ENCODE data around the gene TMEM238L.

The TMEM238L gene

GRCh38 chr17:10798910-10799309 lies 5.0 kb downstream of the TMEM238L start:
- no peaks in the 10 kb centered on the region for H3K4me1 ChIP-seq (ENCODE audit: control insufficient read depth in 1 of 2, insufficient read depth in 1 of 2, low read depth in 1 of 2, low read length in 1 of 2)
- no peaks in the 10 kb centered on the region for H3K36me3 ChIP-seq
- no peak overlapping the region for H3K4me3 ChIP-seq (ENCODE audit: low read depth in 1 of 2, low read length in 1 of 2)
- no peak overlapping the region for H3K27ac ChIP-seq
- no peaks in the 10 kb centered on the region for H3K27me3 ChIP-seq
- no peaks in the 10 kb centered on the region for H3K9me3 ChIP-seq
- no peak for TF ChIP-seq CTCF (IDR thresholded peaks at IDR 0.05)

- no peak for TF ChIP-seq CTCF (IDR thresholded peaks at IDR 0.05)
- H3K9me3 ChIP-seq = no peaks in the 10 kb centered on the region
- H3K4me3 ChIP-seq (ENCODE audit: low read depth in 1 of 2, low read length in 1 of 2) = no peak overlapping the region
- H3K4me1 ChIP-seq (ENCODE audit: control insufficient read depth in 1 of 2, insufficient read depth in 1 of 2, low read depth in 1 of 2, low read length in 1 of 2) = no peaks in the 10 kb centered on the region
- no peak overlapping the region for H3K27ac ChIP-seq
- no peaks in the 10 kb centered on the region for H3K27me3 ChIP-seq
- H3K36me3 ChIP-seq = no peaks in the 10 kb centered on the region
Observed at GRCh38 chr17:10798332-10798749, 5.6 kb downstream of the TMEM238L start.

GRCh38 chr17:10797476-10798328 lies 6.2 kb downstream of the TMEM238L start:
- no peak for TF ChIP-seq CTCF (IDR thresholded peaks at IDR 0.05)
- no peaks in the 10 kb centered on the region for H3K36me3 ChIP-seq
- H3K27me3 ChIP-seq = no peaks in the 10 kb centered on the region
- no peaks in the 10 kb centered on the region for H3K4me1 ChIP-seq (ENCODE audit: control insufficient read depth in 1 of 2, insufficient read depth in 1 of 2, low read depth in 1 of 2, low read length in 1 of 2)
- H3K4me3 ChIP-seq (ENCODE audit: low read depth in 1 of 2, low read length in 1 of 2) = no peak overlapping the region
- H3K9me3 ChIP-seq = no peaks in the 10 kb centered on the region
- H3K27ac ChIP-seq = no peak overlapping the region

DNA sequence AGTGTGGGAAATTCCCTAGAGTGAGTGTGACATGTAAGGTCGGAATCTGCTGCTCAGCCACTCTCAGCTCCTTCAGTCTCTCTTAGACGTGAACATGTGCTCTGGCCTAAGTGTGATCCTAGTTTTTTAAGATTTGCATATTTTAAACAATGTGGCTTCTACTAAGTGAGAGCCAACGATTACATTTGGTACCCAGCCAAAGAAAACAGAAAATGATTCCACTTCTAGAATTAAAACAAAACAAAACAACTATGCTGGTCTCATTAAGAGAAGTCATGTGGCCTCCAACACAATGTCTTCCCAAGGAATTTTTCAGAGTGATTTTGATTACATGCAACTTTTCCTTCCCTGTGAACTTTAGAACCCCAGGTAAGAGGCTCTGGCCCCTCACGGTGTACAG lies 10.1 kb downstream of the TMEM238L start:
- Histone ChIP-seq H3K9me3 (no peaks in the 10 kb centered on the region), H3K36me3 (no peaks in the 10 kb centered on the region), H3K27ac (no peak overlapping the region), H3K27me3 (no peaks in the 10 kb centered on the region), H3K4me1 (ENCODE audit: control insufficient read depth in 1 of 2, insufficient read depth in 1 of 2, low read depth in 1 of 2, low read length in 1 of 2) (no peaks in the 10 kb centered on the region), H3K4me3 (ENCODE audit: low read depth in 1 of 2, low read length in 1 of 2) (no peak overlapping the region)
- no peak for TF ChIP-seq CTCF (IDR thresholded peaks at IDR 0.05)

GRCh38 chr17:10793256-10793655 lies 10.6 kb downstream of the TMEM238L start:
- no peak for TF ChIP-seq CTCF (IDR thresholded peaks at IDR 0.05)
- H3K27me3 ChIP-seq = no peaks in the 10 kb centered on the region
- H3K9me3 ChIP-seq = no peaks in the 10 kb centered on the region

More at GRCh38 chr17:10793256-10793655, 10.6 kb downstream of the TMEM238L start:
- H3K36me3 ChIP-seq = no peaks in the 10 kb centered on the region
- no peak overlapping the region for H3K4me3 ChIP-seq (ENCODE audit: low read depth in 1 of 2, low read length in 1 of 2)
- H3K27ac ChIP-seq = no peak overlapping the region
- H3K4me1 ChIP-seq (ENCODE audit: control insufficient read depth in 1 of 2, insufficient read depth in 1 of 2, low read depth in 1 of 2, low read length in 1 of 2) = no peaks in the 10 kb centered on the region
